Breast epithelium (tissue), 3 donors: Measurements from ENCODE around the gene SEMA6D.

ENCODE experiments used
- POLR2A ChIP-seq: fragments of 450-650 bp; IDR thresholded peaks from one replicate; pipeline ENCODE4 v1.6.1; 2016; ENCODE audit warnings: antibody characterized with exemption, mild to moderate bottlenecking, moderate library complexity
- POLR2AphosphoS5 ChIP-seq, 3 donors: sonication (generic); formaldehyde crosslinking; IDR thresholded peaks; one replicate each; pipeline ENCODE4 v1.6.1; 2017; ENCODE audit warnings: antibody characterized with exemption in 3 of 3
- TF ChIP-seq, protein P1 (sequence below), 3 donors: fragments of 450-650 bp; IDR thresholded peaks; one replicate each; pipeline ENCODE4 v1.5.1; 2016 to 2017; ENCODE audit warnings: antibody characterized with exemption in 3 of 3, mild to moderate bottlenecking in 3 of 3, moderate library complexity in 3 of 3

DNA sequence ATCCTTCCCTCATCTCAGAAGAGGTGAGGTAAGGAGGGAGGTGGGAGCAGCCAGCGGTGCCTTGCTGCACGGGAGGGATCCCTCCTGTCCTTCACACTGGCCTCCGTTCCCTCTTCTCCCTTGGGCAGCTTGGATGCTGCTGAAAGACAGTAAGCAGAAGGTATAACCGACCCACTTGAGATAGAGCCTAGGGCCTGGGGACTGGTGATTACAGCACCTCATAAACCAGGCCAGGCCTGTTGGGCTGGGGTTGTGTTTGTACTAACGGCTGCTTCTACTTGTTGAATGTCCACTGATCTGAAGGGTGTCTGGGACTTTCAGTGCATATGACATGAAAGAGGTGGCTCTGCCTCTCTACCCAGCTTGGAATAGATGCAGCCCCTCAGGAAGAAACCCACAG, 25.0 kb downstream of the SEMA6D start:
- TF ChIP-seq, protein P1, sequence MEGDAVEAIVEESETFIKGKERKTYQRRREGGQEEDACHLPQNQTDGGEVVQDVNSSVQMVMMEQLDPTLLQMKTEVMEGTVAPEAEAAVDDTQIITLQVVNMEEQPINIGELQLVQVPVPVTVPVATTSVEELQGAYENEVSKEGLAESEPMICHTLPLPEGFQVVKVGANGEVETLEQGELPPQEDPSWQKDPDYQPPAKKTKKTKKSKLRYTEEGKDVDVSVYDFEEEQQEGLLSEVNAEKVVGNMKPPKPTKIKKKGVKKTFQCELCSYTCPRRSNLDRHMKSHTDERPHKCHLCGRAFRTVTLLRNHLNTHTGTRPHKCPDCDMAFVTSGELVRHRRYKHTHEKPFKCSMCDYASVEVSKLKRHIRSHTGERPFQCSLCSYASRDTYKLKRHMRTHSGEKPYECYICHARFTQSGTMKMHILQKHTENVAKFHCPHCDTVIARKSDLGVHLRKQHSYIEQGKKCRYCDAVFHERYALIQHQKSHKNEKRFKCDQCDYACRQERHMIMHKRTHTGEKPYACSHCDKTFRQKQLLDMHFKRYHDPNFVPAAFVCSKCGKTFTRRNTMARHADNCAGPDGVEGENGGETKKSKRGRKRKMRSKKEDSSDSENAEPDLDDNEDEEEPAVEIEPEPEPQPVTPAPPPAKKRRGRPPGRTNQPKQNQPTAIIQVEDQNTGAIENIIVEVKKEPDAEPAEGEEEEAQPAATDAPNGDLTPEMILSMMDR (IDR thresholded peaks at IDR 0.05), result no peak
- TF ChIP-seq POLR2AphosphoS5 (IDR thresholded peaks at IDR 0.05) (no peak), POLR2A (no peak)
